ENCODE measurements around the gene ALG8. TPM values are rescaled to one million over a fixed set of nuclear protein-coding genes. Genes with fewer than 3 reads are reported as not detected.

Gene ALG8
- total RNA-seq, 1 donor from 2014 or later, result 43.7 TPM

- Mint-ChIP-seq H3K4me1 (ENCODE audit: low read depth, unreplicated experiment) (peaks cover 5% of the 10 kb centered on the region), H3K27me3 (ENCODE audit: low read depth, unreplicated experiment) (no peaks in the 10 kb centered on the region), H3K27ac (ENCODE audit: unreplicated experiment) (no peak overlapping the region), H3K36me3 (ENCODE audit: low read depth, unreplicated experiment) (peaks cover 2% of the 10 kb centered on the region), H3K4me3 (ENCODE audit: unreplicated experiment) (no peak overlapping the region), H3K9me3 (ENCODE audit: unreplicated experiment) (no peaks in the 10 kb centered on the region)
- peaks cover 22% of the 10 kb centered on the region for H3K36me3 ChIP-seq (ENCODE audit: insufficient read depth, low read length)
- H4K20me1 ChIP-seq (ENCODE audit: insufficient read depth, low read length), result no peaks in the 10 kb centered on the region
- H3K4me1 ChIP-seq (ENCODE audit: insufficient read depth, low read length), result no peaks in the 10 kb centered on the region
- H3K79me2 ChIP-seq (ENCODE audit: insufficient read depth, low read length), result no peaks in the 10 kb centered on the region
- no peak overlapping the region for H3K4me2 ChIP-seq (ENCODE audit: low read length)
- no peaks in the 10 kb centered on the region for H3K27me3 ChIP-seq (ENCODE audit: insufficient read depth, low read length)
- FAIRE-seq, result no peak
- H3K9me3 ChIP-seq (ENCODE audit: insufficient read depth, low read depth, low read length), result no peaks in the 10 kb centered on the region
- no peak overlapping the region for H2AFZ ChIP-seq (ENCODE audit: low read depth, low read length)
- H3K4me3 ChIP-seq (ENCODE audit: insufficient read depth, low read depth, low read length), result no peak overlapping the region
- TF ChIP-seq EZH2 (IDR thresholded peaks at IDR 0.05; ENCODE audit: insufficient read depth, low read length) (no peak), CTCF (IDR thresholded peaks at IDR 0.05; ENCODE audit: insufficient read depth, low read depth, low read length) (no peak)
- no peak for DNase-seq (ENCODE audit: low read depth)
- no peak overlapping the region for H3K9ac ChIP-seq (ENCODE audit: low read length)
- H3K27ac ChIP-seq (ENCODE audit: low read depth, low read length), result no peak overlapping the region
Observed at GRCh38 chr11:78100261-78100660, 39.2 kb downstream of the ALG8 start.

GRCh38 chr11:78099666-78100065, 39.8 kb downstream of the ALG8 start:
- H3K27me3 ChIP-seq (ENCODE audit: insufficient read depth, low read length), result no peaks in the 10 kb centered on the region
- no peak overlapping the region for H3K27ac ChIP-seq (ENCODE audit: low read depth, low read length)
- FAIRE-seq, result no peak
- H3K4me1 Mint-ChIP-seq (ENCODE audit: low read depth, unreplicated experiment), result peaks cover 5% of the 10 kb centered on the region
- H3K9me3 Mint-ChIP-seq (ENCODE audit: unreplicated experiment), result no peaks in the 10 kb centered on the region
- H3K27me3 Mint-ChIP-seq (ENCODE audit: low read depth, unreplicated experiment), result no peaks in the 10 kb centered on the region
- no peaks in the 10 kb centered on the region for H4K20me1 ChIP-seq (ENCODE audit: insufficient read depth, low read length)
- peaks cover 6% of the 10 kb centered on the region for H3K36me3 Mint-ChIP-seq (ENCODE audit: low read depth, unreplicated experiment)
- no peak overlapping the region for H3K4me3 ChIP-seq (ENCODE audit: insufficient read depth, low read depth, low read length)
- H2AFZ ChIP-seq (ENCODE audit: low read depth, low read length), result no peak overlapping the region
- no peaks in the 10 kb centered on the region for H3K4me1 ChIP-seq (ENCODE audit: insufficient read depth, low read length)
- H3K27ac Mint-ChIP-seq (ENCODE audit: unreplicated experiment), result no peak overlapping the region
- DNase-seq (ENCODE audit: low read depth), result no peak
- H3K9ac ChIP-seq (ENCODE audit: low read length), result no peak overlapping the region
- no peak overlapping the region for H3K4me3 Mint-ChIP-seq (ENCODE audit: unreplicated experiment)
- H3K4me2 ChIP-seq (ENCODE audit: low read length), result no peak overlapping the region
- no peaks in the 10 kb centered on the region for H3K79me2 ChIP-seq (ENCODE audit: insufficient read depth, low read length)
- peaks cover 25% of the 10 kb centered on the region for H3K36me3 ChIP-seq (ENCODE audit: insufficient read depth, low read length)
- TF ChIP-seq EZH2 (IDR thresholded peaks at IDR 0.05; ENCODE audit: insufficient read depth, low read length) (no peak), CTCF (IDR thresholded peaks at IDR 0.05; ENCODE audit: insufficient read depth, low read depth, low read length) (no peak)
- H3K9me3 ChIP-seq (ENCODE audit: insufficient read depth, low read depth, low read length), result no peaks in the 10 kb centered on the region

GRCh38 chr11:78097666-78098385, 41.6 kb downstream of the ALG8 start:
- no peak overlapping the region for H3K27ac Mint-ChIP-seq (ENCODE audit: unreplicated experiment)
- DNase-seq (ENCODE audit: low read depth) (no peak), FAIRE-seq (no peak)
- no peaks in the 10 kb centered on the region for H3K4me1 ChIP-seq (ENCODE audit: insufficient read depth, low read length)
- peaks cover 5% of the 10 kb centered on the region for H3K4me1 Mint-ChIP-seq (ENCODE audit: low read depth, unreplicated experiment)
- no peaks in the 10 kb centered on the region for H3K27me3 Mint-ChIP-seq (ENCODE audit: low read depth, unreplicated experiment)
- H4K20me1 ChIP-seq (ENCODE audit: insufficient read depth, low read length), result no peaks in the 10 kb centered on the region
- no peak overlapping the region for H3K4me3 ChIP-seq (ENCODE audit: insufficient read depth, low read depth, low read length)
- no peaks in the 10 kb centered on the region for H3K9me3 ChIP-seq (ENCODE audit: insufficient read depth, low read depth, low read length)
- H3K4me2 ChIP-seq (ENCODE audit: low read length), result no peak overlapping the region
- no peaks in the 10 kb centered on the region for H3K9me3 Mint-ChIP-seq (ENCODE audit: unreplicated experiment)
- no peak overlapping the region for H3K9ac ChIP-seq (ENCODE audit: low read length)
- H2AFZ ChIP-seq (ENCODE audit: low read depth, low read length), result no peak overlapping the region
- no peaks in the 10 kb centered on the region for H3K79me2 ChIP-seq (ENCODE audit: insufficient read depth, low read length)
- peaks cover 7% of the 10 kb centered on the region for H3K36me3 Mint-ChIP-seq (ENCODE audit: low read depth, unreplicated experiment)
- no peak overlapping the region for H3K4me3 Mint-ChIP-seq (ENCODE audit: unreplicated experiment)
- TF ChIP-seq CTCF (IDR thresholded peaks at IDR 0.05; ENCODE audit: insufficient read depth, low read depth, low read length), result no peak
- TF ChIP-seq EZH2 (IDR thresholded peaks at IDR 0.05; ENCODE audit: insufficient read depth, low read length), result no peak
- no peak overlapping the region for H3K27ac ChIP-seq (ENCODE audit: low read depth, low read length)
- no peaks in the 10 kb centered on the region for H3K27me3 ChIP-seq (ENCODE audit: insufficient read depth, low read length)
- peaks cover 25% of the 10 kb centered on the region for H3K36me3 ChIP-seq (ENCODE audit: insufficient read depth, low read length)
